NCI-H2227 (cell line): ENCODE measurements around the gene MCFD2.

ENCODE experiments used
- DNase-seq: peaks from one replicate; lab custom pipeline; 2025; ENCODE audit not compliant: unreplicated experiment; lab: John Stamatoyannopoulos, UW

MCFD2 gene

GRCh38 chr2:46939626-46940359, 24.2 kb upstream of the MCFD2 start:
- no peak for DNase-seq

DNA sequence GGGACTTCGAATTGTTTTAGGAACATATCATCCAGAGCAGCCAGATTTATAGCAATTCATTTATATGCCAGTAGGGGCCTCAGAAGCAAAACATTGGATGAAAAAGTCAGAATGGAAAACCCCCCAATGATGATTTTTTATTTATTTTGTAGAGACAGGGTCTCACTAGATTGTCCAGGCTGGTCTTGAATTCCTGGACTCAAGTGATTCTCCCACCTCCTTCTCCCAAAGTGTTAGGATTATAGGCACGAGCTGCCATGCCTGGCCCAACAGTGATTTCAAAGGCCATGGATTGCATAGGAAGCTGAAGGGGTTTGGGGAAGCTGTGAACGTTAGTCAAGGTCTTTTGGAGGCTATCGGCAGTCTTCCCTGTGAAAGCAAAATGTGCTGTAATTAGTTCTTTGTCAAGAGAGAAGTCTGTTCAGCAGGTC, 21.9 kb upstream of the MCFD2 start:
- peak; percentile 13 for DNase-seq

GRCh38 chr2:46936566-46936965, 21.0 kb upstream of the MCFD2 start:
- DNase-seq: no peak

DNA sequence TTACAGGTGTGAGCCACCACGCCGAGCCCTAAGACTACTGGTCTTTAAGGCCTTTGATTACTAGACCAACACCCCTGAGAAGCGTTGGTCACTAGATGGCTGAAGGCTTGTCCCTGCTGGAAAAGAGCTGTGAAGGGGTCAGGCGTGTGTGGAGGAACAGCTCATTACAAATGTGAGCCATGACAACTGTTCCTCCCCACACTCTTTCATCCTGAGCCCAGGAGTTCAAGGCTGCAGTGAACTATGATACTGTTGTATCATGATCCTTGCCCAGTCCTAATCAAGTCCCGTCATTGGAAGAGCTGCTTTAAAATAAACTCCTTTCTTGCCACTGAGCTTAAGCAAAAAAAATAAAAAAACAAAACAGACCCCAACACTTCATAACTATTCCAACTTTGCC, 19.5 kb upstream of the MCFD2 start:
- no peak for DNase-seq

DNA sequence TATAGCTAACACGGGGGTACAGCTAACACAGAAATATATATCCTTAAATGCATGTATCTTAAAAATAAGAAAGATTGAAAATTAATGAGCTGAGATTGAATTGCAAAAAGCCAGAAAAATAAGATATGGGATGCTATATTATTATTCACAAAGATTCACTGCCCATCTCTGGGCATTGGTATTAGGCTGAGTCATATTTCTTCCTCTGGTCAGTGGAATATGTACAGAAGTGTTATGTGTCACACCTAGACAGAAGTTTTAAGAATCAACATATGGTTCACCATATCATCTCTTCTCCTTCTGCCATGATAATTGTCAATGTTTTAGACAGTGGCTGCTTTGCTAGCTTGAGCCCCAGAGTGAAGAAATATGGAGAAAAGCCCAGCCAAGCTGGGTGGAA, 14.0 kb upstream of the MCFD2 start:
- no peak for DNase-seq

DNA sequence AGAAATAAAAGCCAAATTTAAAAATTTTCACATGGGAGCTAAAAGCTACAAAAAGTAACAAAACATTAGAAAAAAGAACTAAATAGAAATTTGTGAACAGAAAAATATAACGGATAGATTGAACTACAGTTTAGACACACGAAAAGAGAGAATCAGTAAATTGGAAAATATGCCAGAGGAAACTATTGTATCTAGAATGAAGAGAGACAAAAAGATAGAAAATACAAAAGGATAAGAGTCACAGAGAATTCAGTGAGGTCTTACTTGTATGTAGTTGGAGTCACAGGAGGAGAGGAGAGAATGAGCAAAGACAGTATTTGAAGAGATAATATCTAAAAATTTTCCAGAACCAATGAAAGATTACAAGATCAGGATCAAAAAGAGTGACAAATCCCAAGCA, 11.3 kb upstream of the MCFD2 start:
- DNase-seq: no peak

- DNase-seq: no peak
Measured at GRCh38 chr2:46925474-46926351, 10.1 kb upstream of the MCFD2 start.

- no peak for DNase-seq
Measured at GRCh38 chr2:46924608-46925007, 9.0 kb upstream of the MCFD2 start.

GRCh38 chr2:46924038-46924437, 8.4 kb upstream of the MCFD2 start:
- DNase-seq: no peak

DNA sequence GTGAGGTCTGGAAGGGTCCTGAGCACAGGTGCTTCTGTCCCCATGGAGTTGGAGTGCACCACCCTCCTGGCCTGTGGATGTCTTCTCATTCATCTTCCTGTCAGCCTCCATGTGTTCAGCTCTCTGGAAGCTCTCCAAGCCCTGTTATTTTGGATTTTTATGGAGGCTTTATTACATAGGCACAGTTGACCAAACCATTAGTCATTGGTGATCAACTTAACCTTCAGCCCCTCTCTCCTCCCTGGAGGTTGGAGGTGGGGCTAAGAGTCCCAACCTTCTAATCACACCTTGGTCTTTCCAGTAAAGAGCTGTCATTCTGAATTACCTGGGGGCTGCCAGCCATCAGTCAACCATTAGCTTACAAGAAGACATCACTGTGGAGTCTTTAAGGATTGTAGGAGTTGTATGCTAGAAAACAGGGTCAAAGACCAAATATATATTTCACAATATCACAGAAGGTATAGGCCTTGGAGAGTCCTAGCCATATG, 7.5 kb upstream of the MCFD2 start:
- DNase-seq: peak; percentile 23

- DNase-seq: no peak
Measured at GRCh38 chr2:46922606-46923005, 7.0 kb upstream of the MCFD2 start.

DNA sequence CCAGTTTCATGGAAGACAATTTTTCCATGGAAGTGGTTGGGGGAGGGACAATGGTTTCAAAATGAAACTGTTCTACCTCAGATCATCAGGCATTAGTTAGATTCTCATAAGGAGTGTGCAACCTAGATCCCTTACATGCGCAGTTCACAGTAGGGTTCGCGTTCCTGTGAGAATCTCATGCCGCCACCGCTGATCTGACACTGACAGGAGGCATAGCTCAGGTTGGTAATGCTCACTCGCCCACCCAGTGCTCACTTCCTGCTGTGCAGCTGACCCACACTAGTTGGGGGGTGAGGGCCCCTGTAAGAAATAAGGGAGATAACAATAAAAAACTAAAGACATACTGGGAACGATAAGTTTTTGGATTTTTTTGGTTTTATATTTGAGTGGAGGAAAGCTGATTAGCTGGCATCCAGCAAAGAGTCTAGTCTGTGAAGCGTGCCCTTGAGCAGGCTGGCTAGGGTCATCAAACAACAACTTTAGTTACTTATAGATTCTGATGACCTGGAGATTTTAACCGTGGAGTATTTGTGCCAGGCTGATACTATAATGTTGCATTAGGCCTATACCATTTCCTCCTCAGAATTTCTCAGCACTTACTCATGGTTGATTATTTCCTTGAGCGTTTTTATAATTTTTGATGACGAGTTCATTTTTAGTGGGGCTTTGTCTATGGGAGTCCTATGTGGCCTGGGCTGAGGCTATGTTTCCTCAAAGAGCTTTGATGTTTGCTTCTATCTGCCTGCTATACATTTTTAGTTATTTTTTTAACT, 6.3 kb upstream of the MCFD2 start:
- no peak for DNase-seq

DNA sequence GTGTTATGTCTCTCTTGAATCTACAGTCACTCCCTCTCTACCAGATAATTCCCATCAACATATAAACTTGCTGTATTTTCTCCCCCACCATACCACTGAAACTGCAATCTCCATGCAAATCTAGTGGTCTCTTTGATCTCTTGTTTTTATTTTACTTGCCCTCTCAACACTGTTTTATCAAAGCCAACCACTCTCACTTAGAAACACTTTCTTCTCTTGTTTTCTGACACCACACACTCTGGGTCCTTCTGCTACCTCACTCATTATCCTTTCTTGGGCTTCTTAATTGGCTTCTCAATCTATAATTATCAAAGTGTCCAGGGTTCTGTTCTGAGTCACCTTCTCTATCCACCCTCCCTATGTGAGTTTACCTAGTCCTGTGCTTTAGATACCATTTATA, 2.0 kb upstream of the MCFD2 start:
- DNase-seq: no peak

DNA sequence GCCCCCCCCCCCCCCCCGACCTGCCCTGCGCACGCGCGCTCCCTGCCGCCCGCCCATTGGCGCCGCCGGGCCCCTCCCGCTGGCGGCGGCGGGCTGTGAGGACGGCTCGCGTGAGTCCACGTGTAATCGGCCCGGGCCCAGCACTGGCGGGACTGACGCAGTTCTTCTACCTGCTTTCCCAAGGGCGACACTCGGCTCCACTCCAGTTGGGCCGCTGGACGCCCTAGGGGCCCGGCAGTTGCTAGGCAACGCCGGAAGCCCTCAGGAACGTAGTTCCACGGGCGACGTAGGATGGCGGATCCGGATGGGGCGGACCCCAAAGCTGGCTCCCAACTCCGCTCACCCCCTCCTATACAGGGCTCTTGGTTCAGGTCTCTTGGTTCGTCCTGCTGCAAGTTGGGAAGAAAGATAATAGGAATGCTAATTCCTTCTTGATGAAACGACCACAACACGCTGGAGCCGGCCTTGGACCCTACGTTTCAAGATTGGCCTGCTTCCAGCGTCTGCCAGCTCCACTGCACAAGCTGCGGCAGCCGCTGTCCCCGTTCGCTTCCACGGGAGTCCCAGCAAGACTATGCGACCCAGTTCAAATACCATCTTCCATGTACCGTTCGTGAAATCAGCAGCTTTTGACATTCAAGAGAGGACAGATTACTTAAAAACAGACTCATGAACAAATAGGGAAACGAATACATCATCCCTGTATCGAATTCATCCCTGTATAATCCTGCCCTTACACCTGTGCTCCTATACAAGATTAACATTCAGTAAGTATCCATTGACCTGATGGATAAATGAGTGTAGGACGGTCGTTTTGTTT, 415 bp upstream of the MCFD2 start:
- DNase-seq: peak; percentile 95

GRCh38 chr2:46914578-46915230, 902 bp downstream of the MCFD2 start:
- no peak for DNase-seq

GRCh38 chr2:46913471-46914381, 1.9 kb downstream of the MCFD2 start:
- DNase-seq: no peak

GRCh38 chr2:46909771-46910419, 5.7 kb downstream of the MCFD2 start:
- DNase-seq: no peak

GRCh38 chr2:46909150-46909549, 6.5 kb downstream of the MCFD2 start:
- DNase-seq: no peak
